GM12864 (cell line): ENCODE measurements around the gene DUS4L.

ENCODE experiments used
- DNase-seq: peaks from one replicate; pipeline ENCODE4 v3.0.0-alpha.2; 2011; ENCODE audit warnings: low read depth
- H3K4me3 ChIP-seq: 2 replicates; pipeline ENCODE4 v1.5.1; 2011; ENCODE audit warnings: mild to moderate bottlenecking, low read depth, low read length, control low read depth
- TF ChIP-seq, protein P1 (sequence below): IDR thresholded peaks from 2 replicates; pipeline ENCODE4 v1.5.1; 2011; ENCODE audit warnings: low read depth, mild to moderate bottlenecking, moderate library complexity, low read length, control low read depth, inconsistent platforms; ENCODE audit errors: missing control alignments

DUS4L gene

DNA sequence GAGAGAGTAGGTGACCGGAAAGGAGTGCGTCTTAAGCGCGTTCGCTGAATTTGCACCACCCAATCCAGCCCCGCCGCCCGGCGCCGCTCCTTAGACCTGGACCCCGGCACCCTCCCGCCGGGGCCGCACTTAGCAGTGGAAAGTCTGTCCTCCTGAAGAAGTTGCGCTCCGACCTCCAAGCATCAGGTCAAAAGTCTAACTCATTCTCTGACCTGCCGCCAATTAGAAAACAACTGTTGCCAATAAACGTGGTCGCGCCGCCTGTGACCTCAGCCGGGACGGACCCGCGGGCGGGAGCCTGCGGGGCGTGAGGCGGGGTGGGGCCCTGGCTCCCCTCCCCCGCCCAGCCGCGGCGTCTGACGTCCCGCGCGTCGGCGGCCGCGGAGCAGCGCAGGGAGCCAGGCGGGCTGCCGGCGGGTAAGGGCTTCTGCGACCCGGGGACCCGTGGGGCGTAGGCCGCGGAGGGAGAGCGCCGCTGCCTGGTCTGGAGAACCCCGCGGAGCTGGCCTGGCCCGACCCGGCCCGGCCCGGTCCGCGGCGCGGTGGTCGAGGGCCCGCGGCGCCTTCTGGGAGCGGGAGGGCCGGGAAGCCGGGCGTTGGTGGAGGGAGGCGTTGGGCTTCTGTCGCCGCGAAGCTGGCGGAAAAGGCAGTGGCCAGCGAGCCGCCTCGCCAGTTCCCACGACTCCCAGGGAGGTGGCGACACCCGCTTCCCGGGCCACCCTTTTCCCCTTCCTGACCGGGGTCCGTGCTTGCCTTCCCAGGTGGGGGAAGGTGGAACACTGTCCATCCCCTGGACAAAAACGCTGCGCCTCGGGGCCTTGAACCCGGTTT is 16.3 kb downstream of the DUS4L start, which contains the start of gene BCAP29:
Gene BCAP29, plus strand, starts transcription at position 362 of the 831 bp plus-strand sequence. CDS start 527 bp downstream, outside the sequence.
- no peak for DNase-seq
- TF ChIP-seq, protein P1, sequence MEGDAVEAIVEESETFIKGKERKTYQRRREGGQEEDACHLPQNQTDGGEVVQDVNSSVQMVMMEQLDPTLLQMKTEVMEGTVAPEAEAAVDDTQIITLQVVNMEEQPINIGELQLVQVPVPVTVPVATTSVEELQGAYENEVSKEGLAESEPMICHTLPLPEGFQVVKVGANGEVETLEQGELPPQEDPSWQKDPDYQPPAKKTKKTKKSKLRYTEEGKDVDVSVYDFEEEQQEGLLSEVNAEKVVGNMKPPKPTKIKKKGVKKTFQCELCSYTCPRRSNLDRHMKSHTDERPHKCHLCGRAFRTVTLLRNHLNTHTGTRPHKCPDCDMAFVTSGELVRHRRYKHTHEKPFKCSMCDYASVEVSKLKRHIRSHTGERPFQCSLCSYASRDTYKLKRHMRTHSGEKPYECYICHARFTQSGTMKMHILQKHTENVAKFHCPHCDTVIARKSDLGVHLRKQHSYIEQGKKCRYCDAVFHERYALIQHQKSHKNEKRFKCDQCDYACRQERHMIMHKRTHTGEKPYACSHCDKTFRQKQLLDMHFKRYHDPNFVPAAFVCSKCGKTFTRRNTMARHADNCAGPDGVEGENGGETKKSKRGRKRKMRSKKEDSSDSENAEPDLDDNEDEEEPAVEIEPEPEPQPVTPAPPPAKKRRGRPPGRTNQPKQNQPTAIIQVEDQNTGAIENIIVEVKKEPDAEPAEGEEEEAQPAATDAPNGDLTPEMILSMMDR = no peak
- H3K4me3 ChIP-seq = peak within 1 kb of the TSS; percentile 97

DNA sequence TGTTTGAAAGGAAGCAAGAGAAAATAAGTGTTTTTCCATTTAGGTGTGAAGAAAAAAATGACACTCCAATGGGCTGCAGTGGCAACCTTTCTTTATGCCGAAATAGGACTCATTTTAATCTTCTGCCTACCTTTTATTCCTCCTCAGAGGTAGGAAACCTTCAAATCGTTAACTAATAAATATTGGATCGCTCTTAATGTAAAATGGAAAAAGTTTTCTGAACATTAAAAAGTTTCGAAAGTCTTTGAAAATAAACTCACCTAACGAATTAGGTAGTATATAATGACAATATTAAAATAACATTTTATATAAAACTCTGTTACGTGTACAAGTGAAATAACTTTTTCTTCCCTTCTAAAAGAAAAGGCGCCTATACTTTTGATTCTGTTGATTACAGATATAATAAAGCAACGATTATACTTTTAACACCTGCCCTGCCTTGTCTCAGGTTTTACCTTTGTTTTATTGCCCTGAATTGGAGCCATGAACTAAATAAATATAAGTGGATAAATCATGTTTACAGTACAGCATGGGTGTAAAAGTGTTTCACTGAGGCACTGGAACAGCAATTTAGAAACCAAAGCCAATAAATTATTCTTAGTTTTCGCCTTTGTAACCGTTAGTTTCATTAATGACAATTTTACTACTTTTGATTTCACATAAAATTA is 17.1 kb downstream of the DUS4L start:
- TF ChIP-seq, protein P1 = no peak
- H3K4me3 ChIP-seq = peak overlapping the region; percentile 97
- no peak for DNase-seq

DNA sequence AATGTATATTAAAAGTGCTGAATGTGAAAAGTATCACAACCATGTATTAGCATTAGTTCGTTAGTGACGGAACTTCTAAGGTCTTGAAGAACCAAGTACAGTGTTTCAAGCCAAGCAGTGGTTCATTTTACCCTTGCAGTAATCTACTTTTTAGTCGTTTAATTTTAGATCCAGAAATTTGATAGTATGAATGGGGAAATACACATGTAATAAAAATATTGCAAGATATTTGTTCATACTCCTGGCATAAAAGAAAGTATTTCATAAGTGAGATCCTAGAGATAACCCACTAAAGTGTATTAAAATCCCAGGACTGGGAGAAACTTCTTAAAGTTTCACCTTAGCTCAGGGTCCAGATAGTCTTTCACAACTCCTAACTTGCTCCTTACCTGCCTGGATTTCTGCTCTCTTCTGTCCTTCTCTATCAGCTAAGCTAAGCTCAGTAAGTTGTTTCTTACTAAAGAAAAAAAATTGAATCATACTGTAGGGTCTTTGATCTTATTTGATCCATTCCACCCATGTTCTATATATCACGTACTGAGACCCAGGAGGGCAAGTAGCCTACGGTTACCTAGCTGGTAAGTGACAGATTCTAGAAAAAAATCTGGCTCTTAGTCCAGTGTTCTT is 17.7 kb downstream of the DUS4L start:
- H3K4me3 ChIP-seq = no peak overlapping the region; the same call in 1 of the 2 replicates
- TF ChIP-seq, protein P1 = no peak
- DNase-seq = no peak

DNA sequence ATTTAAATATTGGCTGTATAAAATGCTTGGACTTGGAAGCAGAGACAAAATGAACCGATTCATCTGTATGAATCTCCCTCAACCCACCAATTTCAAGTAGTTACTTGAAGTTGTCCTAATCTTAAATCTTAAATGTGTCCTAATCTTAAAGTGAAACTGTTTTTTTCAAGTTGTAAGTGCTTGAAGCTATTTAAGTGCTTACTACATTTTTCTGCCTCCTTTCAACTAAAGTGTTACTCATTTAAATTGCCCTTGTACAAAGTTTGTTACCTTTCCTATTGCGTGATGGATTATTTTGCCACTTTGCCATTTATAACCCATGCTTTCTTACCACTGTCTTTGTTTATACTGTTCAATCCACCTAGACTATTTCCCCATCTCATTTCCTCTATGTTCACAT is 19.1 kb downstream of the DUS4L start:
- no peak for DNase-seq
- no peak overlapping the region for H3K4me3 ChIP-seq
- TF ChIP-seq, protein P1 = no peak

DNA sequence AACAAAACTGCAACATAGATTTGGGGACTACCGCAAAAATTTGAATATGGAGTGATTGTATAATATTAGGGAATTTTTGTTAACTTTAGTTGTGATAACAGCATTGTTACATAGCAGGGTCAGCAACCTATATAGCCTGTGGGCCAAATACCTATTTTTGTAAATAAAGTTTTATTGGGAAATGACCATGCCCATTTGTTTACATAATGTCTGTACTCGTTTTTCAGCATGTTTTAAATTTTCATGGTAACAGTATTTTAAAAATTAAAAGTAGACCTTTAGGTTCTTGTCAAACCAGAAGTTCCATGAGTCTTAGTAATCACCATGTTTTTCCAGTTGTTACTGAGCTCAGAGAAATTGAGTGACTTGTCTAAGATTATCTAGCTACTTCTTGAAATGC is 20.9 kb downstream of the DUS4L start:
- TF ChIP-seq, protein P1 = no peak
- H3K4me3 ChIP-seq = no peak overlapping the region
- no peak for DNase-seq

DNA sequence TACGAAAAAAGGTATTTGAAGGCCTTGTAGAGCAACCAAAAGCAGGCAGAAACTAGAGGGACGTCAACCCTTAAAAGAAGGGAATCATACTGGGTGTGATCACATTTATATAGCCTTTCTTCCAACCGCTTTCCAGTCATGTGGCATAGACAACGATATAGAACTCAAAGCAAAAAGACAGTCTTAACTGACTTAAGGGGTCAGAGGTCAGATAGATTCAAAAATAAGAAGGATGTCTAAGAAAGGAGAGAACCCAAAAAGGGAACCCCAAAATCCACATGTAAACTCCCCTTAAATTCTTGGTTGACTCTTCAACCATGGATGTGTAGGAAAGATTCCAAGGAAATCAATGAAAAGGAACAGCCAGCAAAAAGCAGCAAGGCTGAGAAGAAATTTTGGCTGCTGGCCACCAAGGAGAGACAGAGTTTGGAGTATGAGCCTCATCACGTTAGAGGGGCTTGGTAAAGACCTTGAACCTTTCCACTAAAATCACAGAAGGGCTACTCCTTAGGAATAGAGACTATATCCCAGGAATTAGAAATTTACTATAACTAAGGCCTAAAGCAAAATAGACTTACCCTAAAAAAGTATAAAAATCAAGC is 24.9 kb downstream of the DUS4L start:
- TF ChIP-seq, protein P1 = no peak
- no peak for DNase-seq

More for the DNA sequence above, 24.9 kb downstream of the DUS4L start:
- H3K4me3 ChIP-seq = no peak overlapping the region
